VCaP (cell line): ENCODE data around the gene RAB34.

ENCODE experiments used
- H3K27ac ChIP-seq: fragments of 450-650 bp; 2 replicates; pipeline ENCODE4 v1.5.1; 2017
- TF ChIP-seq, protein P1 (sequence below): fragments of 450-650 bp; conservative IDR thresholded peaks from 2 replicates; pipeline ENCODE4 v1.5.1; 2017; ENCODE audit warnings: mild to moderate bottlenecking, moderate library complexity

RAB34 gene, protein sequence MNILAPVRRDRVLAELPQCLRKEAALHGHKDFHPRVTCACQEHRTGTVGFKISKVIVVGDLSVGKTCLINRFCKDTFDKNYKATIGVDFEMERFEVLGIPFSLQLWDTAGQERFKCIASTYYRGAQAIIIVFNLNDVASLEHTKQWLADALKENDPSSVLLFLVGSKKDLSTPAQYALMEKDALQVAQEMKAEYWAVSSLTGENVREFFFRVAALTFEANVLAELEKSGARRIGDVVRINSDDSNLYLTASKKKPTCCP

DNA sequence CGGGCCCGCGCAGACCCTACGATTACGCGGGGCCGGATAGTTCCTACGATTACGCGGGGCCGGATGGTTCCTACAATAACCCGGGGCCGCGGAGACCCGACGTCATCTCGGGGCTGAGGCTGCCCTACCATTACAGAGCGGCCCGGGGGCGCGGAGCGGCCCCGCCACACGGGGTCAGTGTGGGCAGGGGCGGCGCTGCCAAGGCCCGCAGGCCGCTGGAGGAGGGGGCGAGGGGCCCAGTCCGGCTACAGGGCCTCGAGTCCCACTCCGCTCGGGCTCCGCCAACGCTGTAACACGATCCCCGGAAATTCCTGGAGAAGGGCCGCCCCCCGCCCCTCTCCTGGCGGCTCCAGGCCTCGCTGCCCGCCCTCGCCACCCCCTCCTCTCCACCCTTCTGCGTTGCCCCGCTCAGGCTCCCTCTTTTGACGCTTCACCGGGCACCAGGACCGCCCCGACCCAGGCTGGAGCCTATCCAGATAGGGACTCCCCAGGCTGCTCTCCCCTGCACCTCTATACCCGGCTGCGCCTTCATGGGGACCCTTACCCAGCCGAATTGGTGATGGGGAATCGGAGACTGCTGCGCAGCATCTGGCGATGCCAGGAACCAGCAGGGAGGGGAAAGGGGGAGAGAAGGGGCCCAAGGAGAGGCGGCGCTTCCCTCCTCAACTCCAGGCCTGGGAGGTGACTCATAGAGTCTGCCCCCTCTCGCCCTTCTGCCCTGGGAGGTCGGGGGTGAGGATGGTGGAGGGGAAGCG, at the start of gene RAB34:
Gene RAB34 (minus strand): TSS at position 291 of the 755 bp plus-strand sequence. CDS start 602 bp downstream, outside the sequence.
- TF ChIP-seq, protein P1, sequence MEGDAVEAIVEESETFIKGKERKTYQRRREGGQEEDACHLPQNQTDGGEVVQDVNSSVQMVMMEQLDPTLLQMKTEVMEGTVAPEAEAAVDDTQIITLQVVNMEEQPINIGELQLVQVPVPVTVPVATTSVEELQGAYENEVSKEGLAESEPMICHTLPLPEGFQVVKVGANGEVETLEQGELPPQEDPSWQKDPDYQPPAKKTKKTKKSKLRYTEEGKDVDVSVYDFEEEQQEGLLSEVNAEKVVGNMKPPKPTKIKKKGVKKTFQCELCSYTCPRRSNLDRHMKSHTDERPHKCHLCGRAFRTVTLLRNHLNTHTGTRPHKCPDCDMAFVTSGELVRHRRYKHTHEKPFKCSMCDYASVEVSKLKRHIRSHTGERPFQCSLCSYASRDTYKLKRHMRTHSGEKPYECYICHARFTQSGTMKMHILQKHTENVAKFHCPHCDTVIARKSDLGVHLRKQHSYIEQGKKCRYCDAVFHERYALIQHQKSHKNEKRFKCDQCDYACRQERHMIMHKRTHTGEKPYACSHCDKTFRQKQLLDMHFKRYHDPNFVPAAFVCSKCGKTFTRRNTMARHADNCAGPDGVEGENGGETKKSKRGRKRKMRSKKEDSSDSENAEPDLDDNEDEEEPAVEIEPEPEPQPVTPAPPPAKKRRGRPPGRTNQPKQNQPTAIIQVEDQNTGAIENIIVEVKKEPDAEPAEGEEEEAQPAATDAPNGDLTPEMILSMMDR: no peak
- peak within 1 kb of the TSS; percentile 100 for H3K27ac ChIP-seq

DNA sequence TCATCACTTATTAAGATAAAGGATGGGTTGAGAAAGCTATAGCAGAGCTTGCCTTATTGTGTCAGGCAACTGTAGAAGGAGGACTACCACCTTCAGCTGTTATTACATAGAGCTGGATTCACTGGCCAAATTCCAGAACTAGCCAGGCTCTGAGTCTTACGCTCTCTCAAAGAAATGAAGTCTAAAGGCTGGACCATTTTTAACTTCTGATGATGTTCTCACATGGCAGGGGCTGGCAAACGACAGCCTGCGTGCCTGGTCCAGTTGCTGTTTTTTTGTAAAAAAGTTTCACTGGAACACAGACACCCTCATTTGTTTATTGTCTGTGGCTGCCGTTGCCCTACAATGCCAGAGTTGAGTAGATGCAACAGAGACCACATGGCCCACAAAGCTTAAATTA, 47.4 kb upstream of the RAB34 start:
- H3K27ac ChIP-seq: peak overlapping the region; percentile 61; the same call in 1 of the 2 replicates

DNA sequence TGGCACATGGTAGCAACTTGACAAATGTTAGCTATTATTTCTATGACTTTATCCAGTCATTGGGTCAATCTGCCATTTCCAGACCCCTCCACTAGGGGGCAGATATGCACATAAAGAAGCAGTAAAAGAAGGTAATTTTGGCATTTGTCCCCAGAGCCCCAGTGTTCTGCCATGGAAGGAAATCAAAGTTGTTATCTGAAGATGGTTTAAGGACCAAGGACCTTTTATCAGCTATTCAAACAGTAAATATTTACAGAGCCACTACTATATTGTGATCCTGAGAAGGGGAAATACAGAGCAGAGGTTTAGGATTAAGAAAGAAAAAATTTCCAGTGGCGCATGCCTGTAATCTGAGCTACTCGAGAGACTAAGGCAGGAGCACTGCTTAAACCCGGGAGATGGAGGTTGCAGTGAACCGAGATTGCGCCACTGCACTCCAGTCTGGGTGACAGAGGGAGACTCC, 46.2 kb upstream of the RAB34 start:
- H3K27ac ChIP-seq: peak overlapping the region; percentile 61
- TF ChIP-seq, protein P1: peak; percentile 98

More for the DNA sequence above, 47.4 kb upstream of the RAB34 start:
- TF ChIP-seq, protein P1: no peak

DNA sequence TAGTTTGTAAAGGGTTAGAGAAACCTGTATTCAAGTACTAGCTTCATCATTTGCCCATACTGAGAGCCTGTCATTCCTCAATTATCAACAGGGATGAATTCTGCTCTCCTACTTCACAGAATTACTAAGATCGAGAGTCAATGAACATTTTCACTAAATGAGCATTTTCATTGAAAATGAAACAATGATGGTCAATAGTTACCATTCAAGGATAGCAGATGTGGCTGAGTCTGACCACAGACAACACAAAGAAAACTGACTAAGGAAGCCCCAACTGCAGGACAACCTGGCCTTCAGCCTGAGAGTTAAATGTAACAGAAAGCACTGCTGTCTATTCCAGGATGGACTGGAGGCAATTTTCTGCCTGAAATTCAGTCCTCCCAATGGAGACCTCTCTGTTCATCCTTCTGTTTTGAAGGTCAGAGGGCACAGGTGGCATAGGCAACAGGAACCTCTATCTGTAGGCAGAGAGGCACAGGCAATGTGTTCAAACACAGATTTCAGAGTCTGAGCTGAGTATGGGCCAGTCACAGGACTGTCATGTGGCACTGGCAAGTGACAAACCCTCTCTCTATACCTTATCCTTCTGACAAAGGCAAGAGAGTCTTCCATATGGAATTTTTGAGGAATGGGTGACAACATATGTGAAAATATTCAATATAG, 45.6 kb upstream of the RAB34 start:
- TF ChIP-seq, protein P1: no peak
- H3K27ac ChIP-seq: peak overlapping the region; percentile 61

DNA sequence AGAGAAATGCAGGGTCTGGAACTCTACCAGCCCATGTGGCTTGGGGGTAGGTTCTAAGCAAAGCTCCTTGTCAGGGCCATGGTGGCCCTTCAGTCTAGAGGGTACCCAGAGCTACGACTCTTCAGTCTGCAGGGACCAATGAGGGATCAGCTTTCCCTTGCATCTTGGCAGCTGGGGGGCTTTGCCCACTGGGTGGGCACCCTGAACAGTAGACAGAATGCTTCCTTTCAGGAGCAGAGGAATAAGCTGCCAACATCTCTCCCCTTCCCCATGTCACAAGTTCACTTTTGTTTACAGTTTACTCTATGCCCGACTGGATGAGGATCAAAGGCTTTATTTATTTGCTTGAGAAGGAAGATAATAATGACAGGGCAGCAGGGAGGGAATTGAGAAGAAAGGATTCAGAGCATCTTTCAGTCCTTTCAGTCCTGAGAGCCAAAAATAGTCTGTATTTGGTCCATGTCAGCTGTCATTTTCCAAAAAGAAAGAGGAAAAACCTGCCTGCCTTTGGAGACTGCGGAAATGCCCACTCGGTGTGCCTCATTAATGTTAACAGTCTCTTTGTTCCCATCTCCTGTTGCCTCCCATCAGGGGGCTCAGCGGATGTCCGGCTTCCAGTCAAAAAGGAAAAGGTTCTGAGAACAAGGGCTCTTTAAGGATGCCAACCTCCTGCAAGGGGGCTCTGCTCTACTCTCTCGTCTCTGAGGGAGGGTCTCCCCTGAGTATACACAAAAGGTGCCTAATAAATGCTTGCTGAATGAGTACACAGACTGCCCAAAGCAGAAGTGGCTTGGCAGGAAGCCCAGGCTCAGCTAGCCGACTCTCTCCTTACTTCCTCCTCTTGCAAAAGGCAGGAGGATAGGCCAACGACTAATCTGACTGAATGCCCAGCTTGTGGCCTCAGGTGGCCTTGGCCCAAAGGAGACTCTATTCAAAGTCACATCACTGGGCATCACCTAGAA, 43.2 kb upstream of the RAB34 start:
- H3K27ac ChIP-seq: peak overlapping the region; percentile 67
- TF ChIP-seq, protein P1: no peak

DNA sequence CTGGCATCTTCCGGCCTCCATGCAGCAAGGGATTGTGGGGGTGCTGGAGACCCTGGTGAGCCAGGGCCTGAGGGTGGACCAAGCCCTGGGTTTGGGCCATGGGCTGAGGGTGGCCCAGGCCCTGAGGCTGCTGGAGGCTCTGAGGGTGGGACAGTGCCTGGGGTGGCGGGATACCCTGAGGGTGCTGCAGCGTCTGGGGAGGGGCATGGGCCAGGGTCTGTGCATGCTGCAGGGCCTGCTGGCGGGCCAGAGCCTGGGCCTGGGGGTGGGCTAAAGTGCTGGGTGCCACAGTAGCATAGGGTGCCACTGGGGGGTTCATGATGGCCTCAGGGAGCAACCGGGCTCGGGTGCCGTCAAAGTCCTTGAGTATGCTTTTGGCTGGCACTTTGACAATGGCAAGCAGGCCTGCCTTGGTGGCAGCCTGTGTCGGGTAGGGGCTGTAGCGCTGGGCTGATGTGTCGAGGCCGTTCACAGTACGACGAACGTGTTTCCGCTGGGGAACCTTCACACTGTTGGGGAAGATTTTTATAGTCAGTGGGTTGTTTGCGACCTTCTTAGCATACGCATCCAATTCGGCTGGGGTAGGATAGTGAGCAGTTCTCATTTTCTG, 41.7 kb upstream of the RAB34 start:
- TF ChIP-seq, protein P1: no peak
- H3K27ac ChIP-seq: peak overlapping the region; percentile 67
